ENCODE measurements around the gene WIPF2.

The WIPF2 gene

GRCh38 chr17:40316571-40317344 lies 97.7 kb downstream of the WIPF2 start:
- DNase-seq: no peak

GRCh38 chr17:40317345-40317873 lies 98.3 kb downstream of the WIPF2 start:
- DNase-seq: peak; percentile 60 to 63

- peak; percentile 93 to 94 for DNase-seq
Observed at GRCh38 chr17:40317880-40318829, 99.1 kb downstream of the WIPF2 start.

GRCh38 chr17:40318830-40319391 lies 99.8 kb downstream of the WIPF2 start:
- DNase-seq: peak in 1 of 2 donors; percentile 45

GRCh38 chr17:40319651-40320540 lies 100.8 kb downstream of the WIPF2 start:
- DNase-seq: peak; percentile 88 to 89

GRCh38 chr17:40320756-40321523 lies 101.8 kb downstream of the WIPF2 start:
- DNase-seq: peak; percentile 77

- DNase-seq: peak in 1 of 2 donors; percentile 42
Observed at GRCh38 chr17:40321524-40321929, 102.4 kb downstream of the WIPF2 start.

- DNase-seq: no peak
Observed at GRCh38 chr17:40321961-40322357, 102.9 kb downstream of the WIPF2 start.

GRCh38 chr17:40322358-40323315 lies 103.5 kb downstream of the WIPF2 start:
- DNase-seq: peak; percentile 97 to 98

GRCh38 chr17:40323391-40324381 lies 104.6 kb downstream of the WIPF2 start:
- DNase-seq: peak; percentile 93

- peak; percentile 67 to 70 for DNase-seq
Observed at GRCh38 chr17:40325156-40326013, 106.3 kb downstream of the WIPF2 start.

- peak; percentile 82 to 84 for DNase-seq
Observed at GRCh38 chr17:40326014-40326831, 107.1 kb downstream of the WIPF2 start.

- DNase-seq: no peak
Observed at GRCh38 chr17:40326832-40327199, 107.7 kb downstream of the WIPF2 start.

- DNase-seq: no peak
Observed at GRCh38 chr17:40327244-40327729, 108.2 kb downstream of the WIPF2 start.

GRCh38 chr17:40327735-40328385 lies 108.8 kb downstream of the WIPF2 start:
- DNase-seq: no peak

GRCh38 chr17:40328386-40328766 lies 109.3 kb downstream of the WIPF2 start:
- DNase-seq: no peak
